ENCODE data around the gene FAM32A.

The FAM32A gene

GRCh38 chr19:16143399-16144215 is 41.6 kb upstream of the FAM32A start, which contains the start of gene HSH2D:
Gene HSH2D (plus strand): TSS chr19:16143685. CDS start chr19:16148751, 5,066 bp downstream.
- in situ Hi-C loops (cut with MboI; ENCODE audit: low pct_unique_long_range_greater_than_20kb, low sequenced_read_pairs, unreplicated experiment): no loop called here
- no peak for TF ChIP-seq CTCF (IDR thresholded peaks at IDR 0.05; ENCODE audit: extremely low read depth, insufficient read depth, missing control alignments)
- peak; percentile 77 for DNase-seq (ENCODE audit: low spot score)

GRCh38 chr19:16144216-16144581 is 41.0 kb upstream of the FAM32A start:
- in situ Hi-C loops (cut with MboI; ENCODE audit: low pct_unique_long_range_greater_than_20kb, low sequenced_read_pairs, unreplicated experiment): no loop called here
- no peak for DNase-seq (ENCODE audit: low spot score)
- no peak for TF ChIP-seq CTCF (IDR thresholded peaks at IDR 0.05; ENCODE audit: extremely low read depth, insufficient read depth, missing control alignments)

DNA sequence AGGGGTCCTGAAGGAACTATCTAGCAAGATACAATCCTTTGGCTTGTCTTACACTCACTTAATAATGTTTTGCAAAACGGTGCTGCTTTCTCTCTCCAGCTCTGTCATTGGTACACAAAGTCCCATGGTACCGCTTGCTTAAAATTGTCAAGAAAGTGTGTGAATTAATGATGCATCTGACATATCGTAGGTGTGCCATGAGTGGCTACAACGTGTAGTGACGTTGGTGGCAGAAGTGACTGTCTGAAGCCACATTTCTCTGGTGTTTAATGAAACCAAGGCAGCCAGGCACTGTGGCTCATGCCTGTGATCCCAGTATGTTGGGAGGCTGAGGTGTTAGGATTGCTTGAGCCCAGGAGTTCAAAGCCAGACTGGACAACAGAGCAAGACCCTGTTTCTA is 39.1 kb upstream of the FAM32A start:
- TF ChIP-seq CTCF (IDR thresholded peaks at IDR 0.05; ENCODE audit: extremely low read depth, insufficient read depth, missing control alignments): no peak
- no peak for DNase-seq (ENCODE audit: low spot score)
- in situ Hi-C loops (cut with MboI; ENCODE audit: low pct_unique_long_range_greater_than_20kb, low sequenced_read_pairs, unreplicated experiment): no loop called here

DNA sequence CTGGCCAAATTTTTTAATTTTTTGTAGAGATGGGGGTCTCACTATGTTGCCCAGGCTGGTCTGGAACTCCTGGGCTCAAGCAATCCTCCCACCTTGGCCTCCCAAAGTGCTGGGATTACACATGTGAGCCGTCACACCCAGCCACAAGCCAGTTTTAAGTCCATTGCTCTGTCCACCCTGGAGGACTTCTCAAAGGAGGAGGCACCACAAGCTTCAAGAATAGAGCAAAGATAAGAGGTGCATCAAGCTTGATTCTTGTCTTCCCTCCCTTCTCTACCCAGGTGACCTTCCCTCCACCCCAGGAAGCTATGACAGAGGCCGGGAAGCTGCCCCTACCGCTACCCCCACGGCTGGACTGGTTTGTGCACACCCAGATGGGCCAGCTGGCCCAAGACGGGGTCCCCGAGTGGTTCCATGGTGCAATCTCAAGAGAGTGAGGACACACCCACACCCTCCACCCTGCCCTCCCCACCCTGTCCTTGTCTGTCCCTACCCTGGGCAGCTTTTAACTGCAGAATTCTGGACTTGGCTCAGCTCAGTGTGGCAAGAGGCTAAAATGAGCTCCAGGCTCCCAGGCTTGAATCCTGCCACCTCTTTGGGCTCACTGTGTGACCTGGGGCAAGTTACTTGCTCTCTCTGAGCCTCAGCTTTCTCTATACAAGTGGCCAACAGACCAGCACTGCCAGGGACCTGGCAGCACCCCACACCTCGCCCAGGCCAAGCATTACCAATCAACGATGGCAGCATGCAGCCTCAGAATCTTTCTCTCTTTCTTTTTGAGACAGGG is 36.6 kb upstream of the FAM32A start:
- in situ Hi-C loops (cut with MboI; ENCODE audit: low pct_unique_long_range_greater_than_20kb, low sequenced_read_pairs, unreplicated experiment): no loop called here
- no peak for TF ChIP-seq CTCF (IDR thresholded peaks at IDR 0.05; ENCODE audit: extremely low read depth, insufficient read depth, missing control alignments)
- no peak for DNase-seq (ENCODE audit: low spot score)

GRCh38 chr19:16153582-16154336 is 31.5 kb upstream of the FAM32A start:
- TF ChIP-seq CTCF (IDR thresholded peaks at IDR 0.05; ENCODE audit: extremely low read depth, insufficient read depth, missing control alignments): no peak
- in situ Hi-C loops (cut with MboI; ENCODE audit: low pct_unique_long_range_greater_than_20kb, low sequenced_read_pairs, unreplicated experiment): loop anchor here (25.0 kb wide), 1 partner anchor 316 kb away; no protein-coding TSS in a partner anchor
- no peak for DNase-seq (ENCODE audit: low spot score)

DNA sequence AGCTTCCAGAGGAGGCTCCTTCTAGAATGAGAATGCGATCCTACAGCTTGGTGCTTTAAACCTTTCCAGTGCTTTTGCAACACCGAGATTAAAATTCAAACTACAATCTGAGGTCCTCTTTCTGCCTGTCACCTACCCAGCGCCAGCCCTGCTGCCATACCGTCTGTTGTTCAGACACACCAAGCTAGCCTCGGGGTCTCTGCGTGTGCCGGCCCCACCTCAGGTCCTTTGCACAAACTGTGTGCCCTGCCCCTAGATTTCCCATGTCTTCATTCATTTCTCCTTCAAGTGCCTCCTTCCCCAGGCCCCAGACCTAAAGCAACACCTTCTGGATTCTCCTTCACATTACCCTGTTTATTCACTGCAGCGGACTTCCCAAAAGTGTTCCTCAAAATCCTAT is 30.7 kb upstream of the FAM32A start:
- in situ Hi-C loops (cut with MboI; ENCODE audit: low pct_unique_long_range_greater_than_20kb, low sequenced_read_pairs, unreplicated experiment): loop anchor here (25.0 kb wide), 1 partner anchor 317 kb away; no protein-coding TSS in a partner anchor
- DNase-seq (ENCODE audit: low spot score): no peak
- TF ChIP-seq CTCF (IDR thresholded peaks at IDR 0.05; ENCODE audit: extremely low read depth, insufficient read depth, missing control alignments): no peak

Measured in GM13977 (cell line).